Skeletal muscle cell (primary cell): ENCODE results near the gene COL4A1.

Experiments used
- DNase-seq: peaks from one replicate; pipeline ENCODE4 v3.0.0-alpha.2; 2010; ENCODE audit warnings: low read depth
- H3K4me3 ChIP-seq: 2 replicates; pipeline ENCODE4 v1.5.1; 2011; ENCODE audit warnings: low read depth, mild to moderate bottlenecking, control low read depth, low read length, moderate library complexity

COL4A1 gene

GRCh38 chr13:110312339-110313031 is 5.5 kb upstream of the COL4A1 start:
- H3K4me3 ChIP-seq, result no peak overlapping the region
- DNase-seq, result no peak

GRCh38 chr13:110311443-110312338 is 4.7 kb upstream of the COL4A1 start:
- DNase-seq, result no peak
- no peak overlapping the region for H3K4me3 ChIP-seq

DNA sequence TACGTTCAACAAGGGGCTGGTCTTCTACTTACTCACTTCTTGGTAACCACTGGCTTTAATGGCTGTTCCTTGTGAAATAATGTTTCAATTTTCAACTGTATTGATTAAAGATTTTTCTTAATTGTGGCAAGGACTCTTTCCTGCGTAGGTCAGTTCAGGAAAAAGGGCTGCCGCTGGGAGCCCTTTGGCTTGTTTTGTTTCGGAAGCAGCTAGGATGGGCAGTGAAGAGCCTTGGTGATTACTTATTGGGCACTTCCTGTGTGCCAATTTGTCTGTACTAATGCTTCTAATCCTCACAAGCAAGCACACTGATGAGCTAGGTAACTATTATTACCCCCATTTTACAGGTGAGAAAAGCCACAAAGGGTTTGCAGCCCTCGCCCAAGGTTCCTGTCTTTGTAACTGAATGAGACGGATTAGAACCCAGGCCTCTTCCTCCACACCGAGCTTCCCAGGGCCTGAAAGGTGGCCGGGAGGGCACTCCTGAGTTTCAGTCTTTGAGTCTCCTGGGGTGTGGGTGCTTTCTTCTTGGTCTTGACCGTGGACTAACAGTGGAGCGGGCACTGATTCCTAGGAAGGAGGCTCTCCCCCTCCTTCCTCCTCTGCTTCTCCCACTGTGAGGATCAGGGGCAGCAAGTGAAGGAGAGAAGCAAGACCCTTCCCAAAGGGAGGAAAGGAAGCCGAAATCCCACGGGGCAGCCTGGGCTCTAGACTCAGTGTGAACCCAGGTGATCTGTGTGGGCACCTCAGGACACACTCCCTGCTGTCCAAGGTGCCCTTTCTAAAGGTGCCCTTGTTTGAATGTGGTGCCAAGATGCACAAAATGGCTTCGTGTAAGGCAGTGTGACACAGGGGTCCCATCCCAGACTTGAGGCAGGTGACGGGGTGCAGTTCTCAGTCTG is 3.8 kb upstream of the COL4A1 start:
- no peak overlapping the region for H3K4me3 ChIP-seq

DNA sequence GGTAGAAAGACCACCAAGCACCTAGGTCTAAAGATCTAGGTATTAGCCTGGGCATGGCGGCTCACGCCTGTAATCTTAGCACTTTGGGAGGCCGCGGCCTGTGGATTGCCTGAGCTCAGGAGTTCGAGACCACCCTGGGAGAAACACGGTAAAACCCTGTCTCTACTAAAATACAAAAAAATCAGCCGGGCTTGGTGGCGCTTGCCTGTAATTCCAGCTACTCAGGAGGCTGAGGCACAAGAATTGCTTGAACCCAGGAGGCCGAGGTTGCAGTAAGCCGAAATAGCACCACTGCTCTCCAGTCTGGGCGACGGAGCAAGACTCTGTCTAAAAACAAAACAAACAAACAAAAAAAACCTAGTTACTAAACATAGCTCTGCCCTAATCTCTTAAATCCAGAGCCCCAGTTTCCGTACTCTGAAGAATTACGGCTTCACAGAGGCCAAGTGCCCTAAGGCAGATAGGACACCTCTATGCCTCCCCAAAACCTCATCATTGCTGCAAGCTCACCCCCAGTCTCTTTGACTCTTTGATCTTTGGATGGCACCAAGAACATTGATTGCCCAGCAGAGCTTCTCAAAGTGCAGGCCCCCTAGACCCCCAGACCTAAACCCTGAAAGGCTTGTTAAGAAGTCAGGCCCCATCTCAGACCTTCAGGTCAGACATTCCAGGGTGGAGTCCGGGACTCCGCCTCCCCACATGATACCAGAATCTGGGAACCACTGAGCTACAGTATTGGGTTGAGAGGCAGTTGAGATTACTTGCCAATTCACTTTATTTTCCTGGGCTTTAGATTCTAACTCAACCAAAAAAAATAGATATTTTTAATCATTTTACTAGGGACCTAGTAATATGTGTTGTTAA is 2.9 kb upstream of the COL4A1 start:
- no peak for DNase-seq
- no peak overlapping the region for H3K4me3 ChIP-seq

More for the DNA sequence above, 3.8 kb upstream of the COL4A1 start:
- DNase-seq, result no peak

DNA sequence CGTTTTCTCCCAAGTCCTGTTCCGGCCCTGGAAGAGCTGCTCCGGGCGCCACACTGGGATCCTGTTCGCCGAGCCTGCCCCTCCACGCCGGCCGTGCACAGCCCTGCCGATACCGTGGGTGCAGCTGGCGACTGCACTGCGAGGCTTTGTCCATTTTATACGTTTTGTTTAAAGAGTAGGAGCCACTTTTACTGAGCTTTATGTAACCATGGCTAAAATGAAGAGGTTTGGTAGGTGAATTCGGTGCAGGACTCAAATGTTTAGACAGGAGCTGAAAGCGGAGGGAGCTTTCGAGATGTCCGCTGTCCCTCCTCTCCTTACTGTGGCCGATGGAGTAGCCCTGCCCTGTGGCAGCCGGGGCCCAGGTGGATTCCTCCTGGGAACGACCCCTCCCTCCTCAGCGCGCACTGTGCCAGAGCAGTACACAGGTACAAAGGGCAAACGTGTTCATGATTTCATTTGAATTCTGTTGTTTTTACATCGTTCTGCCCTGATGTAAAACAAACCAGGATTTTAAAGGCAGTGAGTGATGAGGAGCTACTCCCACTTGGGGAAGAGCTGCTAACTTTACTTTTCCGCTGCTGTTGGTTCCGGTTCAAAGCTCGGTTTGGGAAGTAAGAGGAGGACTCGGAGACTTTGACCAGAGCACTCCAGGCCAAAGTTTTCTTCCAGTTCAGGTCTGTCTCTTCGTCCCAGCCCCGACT is 1.9 kb upstream of the COL4A1 start:
- peak overlapping the region; percentile 74 for H3K4me3 ChIP-seq
- no peak for DNase-seq

- peak overlapping the region; percentile 74 for H3K4me3 ChIP-seq
- no peak for DNase-seq
Observed at GRCh38 chr13:110307767-110308655, 1.1 kb upstream of the COL4A1 start.

DNA sequence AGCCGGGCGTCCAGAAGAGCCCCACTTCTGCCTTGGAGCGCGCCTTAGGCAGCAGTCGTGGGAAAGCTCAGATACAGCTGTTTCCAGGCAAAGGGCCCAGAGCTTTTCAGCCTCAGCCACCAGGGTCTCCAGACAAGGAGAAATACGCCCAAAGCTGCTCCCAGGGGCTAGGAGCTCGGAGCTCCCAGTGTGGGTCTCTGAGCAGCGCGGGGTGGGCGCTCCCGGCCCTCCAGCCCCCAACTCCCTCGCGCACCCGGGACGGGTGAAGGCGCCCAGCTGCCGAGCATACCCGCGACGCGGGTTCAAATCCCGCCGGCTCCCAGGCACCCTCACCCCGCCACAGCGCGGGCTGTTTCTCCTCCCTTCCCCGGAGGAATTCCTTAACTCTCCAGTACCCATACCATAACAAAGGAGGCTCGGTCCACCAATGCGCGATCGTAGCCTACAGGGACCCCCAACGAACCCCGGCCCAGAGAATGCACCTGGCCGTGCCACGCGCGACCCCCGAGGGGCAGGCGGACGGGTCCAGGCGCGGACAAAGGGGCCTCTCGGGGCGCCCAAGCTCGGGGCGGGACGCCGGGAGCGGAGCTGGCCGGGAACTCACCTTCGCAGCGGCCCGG is 507 bp downstream of the COL4A1 start:
- DNase-seq, result no peak
- H3K4me3 ChIP-seq, result peak overlapping the region; percentile 74

- H3K4me3 ChIP-seq, result peak overlapping the region; percentile 74
- DNase-seq, result no peak
Observed at GRCh38 chr13:110305949-110306339, 1.0 kb downstream of the COL4A1 start.

GRCh38 chr13:110305544-110305943 is 1.4 kb downstream of the COL4A1 start:
- H3K4me3 ChIP-seq, result peak overlapping the region; percentile 74
- DNase-seq, result no peak

DNA sequence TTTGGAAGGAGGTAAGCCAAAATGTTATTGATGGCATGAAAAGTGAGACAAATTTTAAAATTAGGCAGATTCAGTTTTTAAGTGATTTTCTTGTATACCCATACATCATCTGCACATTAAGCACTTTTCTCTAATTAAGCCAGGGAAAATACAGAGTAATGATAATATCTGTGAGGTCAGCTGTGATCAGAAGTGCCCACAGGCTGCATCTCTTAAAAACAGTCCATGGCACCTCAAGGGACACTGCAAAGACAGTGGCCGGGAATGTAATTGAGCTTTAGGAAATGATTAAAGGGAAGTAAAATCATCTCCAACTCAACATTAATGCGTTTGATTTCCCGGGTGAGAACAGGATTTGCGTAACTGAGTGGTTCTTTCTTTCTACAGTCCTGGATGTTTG is 2.0 kb downstream of the COL4A1 start:
- DNase-seq, result no peak
- H3K4me3 ChIP-seq, result peak overlapping the region; percentile 74

DNA sequence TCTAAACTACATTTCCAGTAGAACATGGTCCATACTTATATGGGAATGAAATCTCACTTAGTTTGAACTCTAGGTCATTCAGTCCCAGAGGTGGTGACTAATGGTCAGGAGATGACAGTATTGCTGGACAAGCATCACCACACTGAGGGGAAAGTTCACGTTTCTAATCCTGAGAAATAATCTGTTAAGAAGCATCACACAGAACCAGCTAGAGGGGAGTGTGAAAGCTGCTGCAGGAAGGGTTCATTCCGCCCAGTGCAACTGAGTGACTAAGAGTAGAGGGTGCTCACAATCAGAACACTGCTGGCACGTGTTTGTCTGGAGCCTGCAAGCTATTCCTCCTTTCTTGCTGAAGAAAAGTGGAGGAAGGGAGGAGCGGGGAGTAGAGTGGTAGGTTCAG is 2.7 kb downstream of the COL4A1 start:
- no peak overlapping the region for H3K4me3 ChIP-seq
- peak; percentile 65 for DNase-seq

- DNase-seq, result no peak
- H3K4me3 ChIP-seq, result no peak overlapping the region
Observed at GRCh38 chr13:110303644-110304043, 3.3 kb downstream of the COL4A1 start.

- no peak for DNase-seq
- H3K4me3 ChIP-seq, result no peak overlapping the region
Observed at GRCh38 chr13:110302997-110303396, 4.0 kb downstream of the COL4A1 start.

DNA sequence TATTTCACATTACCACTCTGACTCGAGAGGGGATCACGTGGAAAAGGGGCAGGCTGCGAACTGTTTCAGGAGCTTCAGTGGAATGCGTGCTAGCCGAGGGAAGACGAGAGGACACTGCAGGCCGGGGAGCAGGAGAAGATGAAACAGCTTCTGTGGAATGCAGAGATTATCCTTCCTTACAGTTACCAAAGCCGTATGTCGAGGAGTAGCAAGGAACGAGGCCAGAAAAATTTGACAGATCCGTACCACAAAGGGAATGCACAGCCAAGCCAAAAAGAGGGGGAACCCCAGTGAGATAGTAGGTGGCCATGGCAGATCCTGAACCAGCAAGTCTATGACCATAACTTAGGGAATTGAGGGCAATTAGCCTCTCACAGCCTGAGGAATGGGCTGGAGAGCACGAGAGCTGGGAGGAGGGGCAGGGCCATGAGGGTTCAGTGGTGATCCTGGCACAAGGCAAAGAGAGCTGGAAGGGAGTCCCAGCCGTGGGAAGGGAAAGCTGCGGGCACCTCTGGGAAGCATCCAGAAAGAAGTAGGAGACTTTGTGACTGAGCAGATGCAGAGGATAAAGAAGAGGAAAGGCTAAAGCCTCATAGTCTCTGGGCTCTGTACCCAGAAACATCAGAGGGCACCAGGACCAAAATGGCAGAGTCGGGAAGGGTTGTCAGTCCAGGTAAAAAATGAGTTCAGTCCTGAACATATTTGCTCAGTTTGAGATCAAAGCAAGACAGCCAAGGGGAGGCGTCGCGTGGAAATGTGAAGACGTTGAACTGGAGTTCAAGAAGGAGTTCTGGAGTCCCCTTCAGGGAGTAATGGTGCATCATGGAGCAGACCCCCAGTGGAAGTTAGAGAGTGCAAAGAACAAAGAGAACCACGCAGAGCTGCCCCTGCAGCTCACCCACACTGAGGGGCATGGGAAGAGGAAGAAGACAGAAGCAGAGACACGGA is 5.1 kb downstream of the COL4A1 start:
- DNase-seq, result no peak
- H3K4me3 ChIP-seq, result no peak overlapping the region

GRCh38 chr13:110301083-110301482 is 5.9 kb downstream of the COL4A1 start:
- DNase-seq, result no peak

More at GRCh38 chr13:110301083-110301482, 5.9 kb downstream of the COL4A1 start:
- H3K4me3 ChIP-seq, result no peak overlapping the region
